Endothelial cell of umbilical vein (primary cell): ENCODE results near the gene RTEL1.

ENCODE experiments used
- CTCF ChIP-seq, 2 donors: IDR thresholded peaks; 1 replicate in 1 of 2; 2 replicates in 1 of 2; pipeline ENCODE4 v1.5.1; 2011; ENCODE audit warnings: low read length in 2 of 2, mild to moderate bottlenecking in 2 of 2, moderate library complexity in 2 of 2, control low read depth in 1 of 2, inconsistent platforms in 1 of 2, low read depth in 1 of 2; ENCODE audit not compliant: insufficient read depth in 1 of 2; ENCODE audit errors: extremely low read depth in 1 of 2
- EZH2 ChIP-seq: IDR thresholded peaks from 2 replicates; pipeline ENCODE4 v1.6.1; 2012; ENCODE audit warnings: borderline replicate concordance, low read depth, mild to moderate bottlenecking, moderate library complexity, low read length, inconsistent platforms; ENCODE audit not compliant: severe bottlenecking
- FOS ChIP-seq: IDR thresholded peaks from 2 replicates; pipeline ENCODE4 v1.6.1; 2011; ENCODE audit warnings: mild to moderate bottlenecking, low read length, moderate library complexity, borderline replicate concordance; ENCODE audit not compliant: insufficient read depth
- JUN ChIP-seq: IDR thresholded peaks from 2 replicates; pipeline ENCODE4 v1.6.1; 2011; ENCODE audit warnings: borderline replicate concordance, low read depth; ENCODE audit not compliant: insufficient read length, insufficient read depth
- MAX ChIP-seq: IDR thresholded peaks from 2 replicates; pipeline ENCODE4 v1.6.1; 2011; ENCODE audit not compliant: insufficient read depth, insufficient read length
- MYC ChIP-seq: IDR thresholded peaks from one replicate; pipeline ENCODE4 v1.6.1; 2011; ENCODE audit warnings: mild to moderate bottlenecking, low read depth, low read length
- POLR2A ChIP-seq: IDR thresholded peaks from 2 replicates; pipeline ENCODE4 v1.6.1; 2012; ENCODE audit warnings: low read depth, mild to moderate bottlenecking, control low read depth, low read length
- POLR2AphosphoS5 ChIP-seq: IDR thresholded peaks from 2 replicates; pipeline ENCODE4 v1.6.1; 2012; ENCODE audit warnings: low read depth, mild to moderate bottlenecking, control low read depth, low read length, moderate library complexity; ENCODE audit not compliant: insufficient read depth

- TF ChIP-seq POLR2AphosphoS5 (no peak), CTCF (IDR thresholded peaks at IDR 0.05; ENCODE audit: extremely low read depth in 1 of 2, insufficient read depth in 1 of 2, low read depth in 1 of 2, low read length in 2 of 2) (no peak), EZH2 (no peak), POLR2A (no peak), JUN (no peak), MAX (no peak), FOS (no peak), MYC (no peak)
Observed at GRCh38 chr20:63694584-63695423, 36.7 kb downstream of the RTEL1 start.
